Fibroblast of villous mesenchyme (primary cell): ENCODE data around the gene FOXD2. TPM values are rescaled to one million over a fixed set of nuclear protein-coding genes. Genes with fewer than 3 reads are reported as not detected.

Experiments used
- DNase-seq: peaks from one replicate; pipeline ENCODE4 v3.0.0-alpha.2; 2010; ENCODE audit warnings: low read depth
- H3K4me3 ChIP-seq: 2 replicates; pipeline ENCODE4 v1.5.1; 2011; ENCODE audit warnings: low read depth, mild to moderate bottlenecking, low read length
- CTCF ChIP-seq: IDR thresholded peaks from 2 replicates; pipeline ENCODE4 v1.5.1; 2012; ENCODE audit warnings: low read depth, mild to moderate bottlenecking, low read length; ENCODE audit not compliant: insufficient read depth
- total RNA-seq: library from RNA; depleted of rRNA; stranded (reverse); fragments of >200 nt; gene quantifications from 2 replicates; pipeline ENCODE4 v1.2.3, GENCODE V29; 2012

FOXD2 gene
- total RNA-seq, 1 donor: under 0.01 TPM

DNA sequence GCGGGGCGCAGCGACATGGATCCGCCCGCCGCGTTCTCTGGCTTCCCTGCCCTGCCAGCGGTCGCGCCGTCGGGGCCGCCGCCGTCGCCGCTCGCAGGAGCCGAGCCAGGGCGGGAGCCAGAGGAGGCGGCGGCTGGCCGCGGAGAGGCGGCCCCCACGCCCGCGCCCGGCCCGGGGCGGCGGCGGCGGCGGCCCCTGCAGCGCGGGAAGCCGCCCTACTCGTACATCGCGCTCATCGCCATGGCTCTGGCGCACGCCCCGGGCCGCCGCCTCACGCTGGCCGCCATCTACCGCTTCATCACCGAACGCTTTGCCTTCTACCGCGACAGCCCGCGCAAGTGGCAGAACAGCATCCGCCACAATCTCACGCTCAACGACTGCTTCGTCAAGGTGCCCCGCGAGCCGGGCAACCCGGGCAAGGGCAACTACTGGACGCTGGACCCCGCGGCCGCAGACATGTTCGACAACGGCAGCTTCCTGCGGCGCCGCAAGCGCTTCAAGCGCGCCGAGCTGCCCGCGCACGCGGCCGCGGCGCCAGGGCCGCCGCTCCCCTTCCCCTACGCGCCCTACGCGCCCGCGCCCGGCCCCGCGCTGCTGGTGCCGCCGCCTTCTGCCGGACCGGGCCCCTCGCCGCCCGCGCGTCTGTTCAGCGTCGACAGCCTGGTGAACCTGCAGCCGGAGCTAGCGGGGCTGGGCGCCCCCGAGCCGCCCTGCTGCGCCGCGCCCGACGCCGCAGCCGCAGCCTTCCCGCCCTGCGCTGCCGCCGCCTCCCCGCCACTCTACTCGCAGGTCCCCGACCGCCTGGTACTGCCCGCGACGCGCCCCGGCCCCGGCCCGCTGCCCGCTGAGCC, 21.3 kb upstream of the FOXD2 start:
- peak overlapping the region; percentile 15 for H3K4me3 ChIP-seq
- no peak for DNase-seq
- TF ChIP-seq CTCF: no peak

DNA sequence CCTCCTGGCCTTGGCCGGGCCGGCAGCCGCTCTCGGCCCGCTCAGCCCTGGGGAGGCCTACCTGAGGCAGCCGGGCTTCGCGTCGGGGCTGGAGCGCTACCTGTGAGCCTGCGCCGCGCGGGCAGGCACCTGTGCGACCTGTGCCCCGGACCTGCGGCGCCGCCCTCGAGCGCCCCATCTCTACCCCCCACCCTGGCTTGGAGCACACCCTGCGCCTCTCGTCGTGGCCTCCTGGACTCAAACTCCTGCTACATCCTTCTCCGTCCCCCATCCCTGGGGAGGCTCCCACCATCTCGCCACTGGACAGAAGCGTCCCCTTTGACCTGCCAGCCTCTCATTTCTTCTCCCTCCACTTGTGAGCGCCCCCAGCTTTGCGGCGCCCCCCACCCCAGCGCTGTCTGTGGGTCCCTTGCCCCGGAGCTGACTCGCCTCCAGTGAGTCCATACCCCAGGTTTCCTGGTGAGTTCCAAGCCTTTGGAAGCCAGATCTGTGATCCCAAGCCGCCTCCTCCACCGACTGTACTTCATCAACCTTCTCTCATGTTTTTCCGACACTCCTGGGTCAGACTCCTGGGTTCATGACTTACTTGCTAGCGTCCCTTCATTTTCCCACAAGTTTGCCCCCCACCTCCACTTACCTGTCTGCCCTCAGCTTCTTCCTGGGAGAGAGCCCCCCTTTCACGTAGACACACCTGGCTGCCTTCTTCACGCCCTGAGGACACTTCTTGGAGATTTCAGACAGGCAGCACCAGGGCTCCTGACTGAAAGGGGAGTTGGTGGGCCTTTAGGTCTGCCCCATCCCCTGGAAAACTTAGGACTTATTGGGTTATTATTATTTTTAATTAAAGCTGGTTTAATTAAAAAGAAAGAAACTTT, 20.4 kb upstream of the FOXD2 start:
- no peak overlapping the region for H3K4me3 ChIP-seq
- no peak for DNase-seq
- TF ChIP-seq CTCF: no peak

- DNase-seq: no peak
- no peak overlapping the region for H3K4me3 ChIP-seq
- no peak for TF ChIP-seq CTCF
Observed at GRCh38 chr1:47418122-47418521, 19.7 kb upstream of the FOXD2 start.

DNA sequence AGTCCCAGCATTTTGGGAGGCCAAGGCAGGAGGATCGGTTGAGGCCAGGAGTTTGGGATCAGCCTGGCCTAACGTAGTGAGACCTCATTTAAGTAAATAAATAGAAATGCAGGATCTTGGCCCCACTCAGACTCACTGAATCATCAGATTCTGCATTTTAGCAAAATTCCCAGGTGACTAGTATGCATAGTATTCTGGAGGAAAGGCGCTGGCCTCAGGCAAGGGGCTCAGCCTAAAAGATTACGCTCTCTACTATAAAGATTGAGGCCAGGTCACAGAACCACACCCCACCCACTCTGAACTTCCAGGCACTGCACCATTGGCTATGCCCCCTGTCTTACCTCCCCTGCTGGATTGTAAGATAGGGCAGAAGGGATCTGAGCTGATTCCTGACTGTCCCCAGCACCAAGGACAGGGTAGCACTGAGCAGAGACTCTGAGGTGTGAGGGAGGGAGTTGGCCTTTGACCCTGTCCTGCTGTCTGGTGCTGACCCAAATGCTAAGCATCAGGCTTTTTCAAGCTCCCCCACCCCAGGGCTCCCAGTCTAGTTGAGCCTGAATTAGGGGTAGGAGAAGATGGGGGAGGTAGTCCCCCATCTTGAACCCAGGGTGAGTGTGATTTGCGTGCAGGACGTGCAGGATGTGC, 19.0 kb upstream of the FOXD2 start:
- no peak for TF ChIP-seq CTCF
- no peak for DNase-seq
- H3K4me3 ChIP-seq: no peak overlapping the region

DNA sequence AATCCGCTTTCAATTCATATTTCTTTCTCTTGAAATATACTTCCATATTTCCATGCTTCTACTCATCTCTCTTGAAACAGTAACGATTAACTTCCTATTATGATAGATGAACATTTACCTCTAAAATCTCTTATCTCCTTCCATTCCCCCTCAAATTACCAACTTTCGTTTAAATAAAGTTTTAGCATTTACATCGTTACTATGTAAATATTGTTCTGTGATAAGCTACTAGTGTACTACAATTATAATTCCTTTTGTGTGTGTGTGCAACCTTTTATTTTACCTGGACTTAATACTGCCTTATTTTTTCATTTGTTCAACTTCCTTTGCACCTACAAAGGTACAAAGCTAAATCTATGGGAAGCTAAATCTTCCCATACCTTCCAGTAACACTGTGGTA, 17.3 kb upstream of the FOXD2 start:
- no peak for TF ChIP-seq CTCF
- no peak overlapping the region for H3K4me3 ChIP-seq
- no peak for DNase-seq

DNA sequence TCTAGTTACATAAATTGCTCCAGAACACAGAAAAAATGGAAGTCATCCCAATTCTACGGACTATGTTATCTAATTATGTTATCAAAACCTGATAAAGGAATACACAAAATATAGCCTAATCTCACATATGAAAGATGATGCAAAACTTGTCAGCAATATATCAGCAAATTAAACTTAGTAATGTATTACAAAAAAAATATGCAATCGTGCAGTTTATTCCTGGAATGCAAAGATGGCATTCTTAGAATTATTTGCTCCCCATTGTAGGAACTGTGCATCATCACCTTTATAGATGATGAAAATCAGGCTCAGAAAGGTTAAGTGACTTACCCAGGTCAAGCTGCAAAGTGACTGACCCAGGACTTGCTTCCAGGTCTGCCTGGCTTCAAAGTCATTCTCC, 14.0 kb upstream of the FOXD2 start:
- TF ChIP-seq CTCF: no peak
- no peak for DNase-seq
- no peak overlapping the region for H3K4me3 ChIP-seq
